HCT116 (cell line): ENCODE data around the gene CD164L2.

Source experiments
- CEBPB ChIP-seq: IDR thresholded peaks from 2 replicates; pipeline ENCODE4 v1.6.1; 2012; ENCODE audit warnings: low read depth
- EGR1 ChIP-seq: IDR thresholded peaks from 2 replicates; pipeline ENCODE4 v1.6.1; 2012; ENCODE audit warnings: low read depth
- EZH2phosphoT487 ChIP-seq: fragments of 200-600 bp; IDR thresholded peaks from 2 replicates; pipeline ENCODE4 v1.6.1; 2018; ENCODE audit warnings: antibody characterized with exemption, borderline replicate concordance
- POLR2A ChIP-seq: IDR thresholded peaks from 2 replicates; pipeline ENCODE4 v1.7.0; 2011; ENCODE audit warnings: borderline replicate concordance; ENCODE audit not compliant: insufficient read depth, insufficient read length; ENCODE audit errors: extremely low read depth
- POLR2AphosphoS5 ChIP-seq: IDR thresholded peaks from 2 replicates; pipeline ENCODE4 v1.6.1; 2011; ENCODE audit warnings: mild to moderate bottlenecking, low read depth, low read length, moderate library complexity
- RAD21 ChIP-seq: IDR thresholded peaks from 2 replicates; pipeline ENCODE4 v1.6.1; 2012; ENCODE audit warnings: low read depth, mild to moderate bottlenecking
- SIN3A ChIP-seq: IDR thresholded peaks from 2 replicates; pipeline ENCODE4 v1.6.1; 2012; ENCODE audit warnings: low read depth
- SP1 ChIP-seq: IDR thresholded peaks from 2 replicates; pipeline ENCODE4 v1.6.1; 2012; ENCODE audit warnings: low read depth
- YY1 ChIP-seq: IDR thresholded peaks from 2 replicates; pipeline ENCODE4 v1.6.1; 2011; ENCODE audit warnings: low read length, low read depth, moderate library complexity, mild to moderate bottlenecking; ENCODE audit not compliant: insufficient replicate concordance; ENCODE audit errors: extremely low read depth
- TF ChIP-seq, protein P1 (sequence below), 3 experiments: fragments of 200-600 bp in 1 of 3; sonication (generic) in 1 of 3; IDR thresholded peaks in 2 of 3; conservative IDR thresholded peaks in 1 of 3; 2 replicates each; pipeline ENCODE4 v1.5.1; 2012 to 2017; ENCODE audit warnings: low read depth in 2 of 3, low read length in 2 of 3, antibody characterized with exemption in 1 of 3, borderline replicate concordance in 1 of 3, control low read depth in 1 of 3, mild to moderate bottlenecking in 1 of 3, mixed read lengths in 1 of 3, mixed run types in 1 of 3, moderate library complexity in 1 of 3; ENCODE audit not compliant: insufficient read depth in 1 of 3
- TF ChIP-seq, protein P2 (sequence below): IDR thresholded peaks from 2 replicates; pipeline ENCODE4 v1.6.1; 2012; ENCODE audit warnings: low read depth
- TF ChIP-seq, protein P3 (sequence below): IDR thresholded peaks from 2 replicates; pipeline ENCODE4 v1.6.1; 2012
- TF ChIP-seq, protein P4 (sequence below): IDR thresholded peaks from 2 replicates; pipeline ENCODE4 v1.6.1; 2012

DNA sequence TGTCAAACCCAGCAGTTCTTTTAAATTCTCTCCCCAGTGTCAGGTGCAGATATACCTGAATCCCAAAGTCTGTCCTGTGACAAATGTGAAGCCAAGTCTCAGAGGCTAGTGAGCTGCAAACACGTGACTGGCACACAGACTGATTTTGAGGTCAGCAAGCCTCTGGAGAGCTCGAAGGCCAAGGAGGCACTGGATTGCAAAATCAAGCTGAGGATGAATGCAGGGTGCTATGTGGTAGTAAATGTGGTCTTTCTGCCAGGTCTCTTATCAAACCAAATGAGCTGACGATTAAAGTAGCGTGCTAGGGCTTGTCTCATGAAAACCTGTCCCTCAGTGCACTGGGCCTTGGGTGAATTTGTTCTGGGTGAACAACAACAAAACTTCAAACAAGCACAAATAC is 29.9 kb upstream of the CD164L2 start:
- TF ChIP-seq, protein P1, sequence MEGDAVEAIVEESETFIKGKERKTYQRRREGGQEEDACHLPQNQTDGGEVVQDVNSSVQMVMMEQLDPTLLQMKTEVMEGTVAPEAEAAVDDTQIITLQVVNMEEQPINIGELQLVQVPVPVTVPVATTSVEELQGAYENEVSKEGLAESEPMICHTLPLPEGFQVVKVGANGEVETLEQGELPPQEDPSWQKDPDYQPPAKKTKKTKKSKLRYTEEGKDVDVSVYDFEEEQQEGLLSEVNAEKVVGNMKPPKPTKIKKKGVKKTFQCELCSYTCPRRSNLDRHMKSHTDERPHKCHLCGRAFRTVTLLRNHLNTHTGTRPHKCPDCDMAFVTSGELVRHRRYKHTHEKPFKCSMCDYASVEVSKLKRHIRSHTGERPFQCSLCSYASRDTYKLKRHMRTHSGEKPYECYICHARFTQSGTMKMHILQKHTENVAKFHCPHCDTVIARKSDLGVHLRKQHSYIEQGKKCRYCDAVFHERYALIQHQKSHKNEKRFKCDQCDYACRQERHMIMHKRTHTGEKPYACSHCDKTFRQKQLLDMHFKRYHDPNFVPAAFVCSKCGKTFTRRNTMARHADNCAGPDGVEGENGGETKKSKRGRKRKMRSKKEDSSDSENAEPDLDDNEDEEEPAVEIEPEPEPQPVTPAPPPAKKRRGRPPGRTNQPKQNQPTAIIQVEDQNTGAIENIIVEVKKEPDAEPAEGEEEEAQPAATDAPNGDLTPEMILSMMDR (IDR thresholded peaks at IDR 0.05 in 2 of 3, conservative IDR thresholded peaks at IDR 0.05 in 1 of 3; ENCODE audit: borderline replicate concordance in 1 of 3, insufficient read depth in 1 of 3, low read depth in 2 of 3, low read length in 2 of 3): no peak
- TF ChIP-seq, protein P2, sequence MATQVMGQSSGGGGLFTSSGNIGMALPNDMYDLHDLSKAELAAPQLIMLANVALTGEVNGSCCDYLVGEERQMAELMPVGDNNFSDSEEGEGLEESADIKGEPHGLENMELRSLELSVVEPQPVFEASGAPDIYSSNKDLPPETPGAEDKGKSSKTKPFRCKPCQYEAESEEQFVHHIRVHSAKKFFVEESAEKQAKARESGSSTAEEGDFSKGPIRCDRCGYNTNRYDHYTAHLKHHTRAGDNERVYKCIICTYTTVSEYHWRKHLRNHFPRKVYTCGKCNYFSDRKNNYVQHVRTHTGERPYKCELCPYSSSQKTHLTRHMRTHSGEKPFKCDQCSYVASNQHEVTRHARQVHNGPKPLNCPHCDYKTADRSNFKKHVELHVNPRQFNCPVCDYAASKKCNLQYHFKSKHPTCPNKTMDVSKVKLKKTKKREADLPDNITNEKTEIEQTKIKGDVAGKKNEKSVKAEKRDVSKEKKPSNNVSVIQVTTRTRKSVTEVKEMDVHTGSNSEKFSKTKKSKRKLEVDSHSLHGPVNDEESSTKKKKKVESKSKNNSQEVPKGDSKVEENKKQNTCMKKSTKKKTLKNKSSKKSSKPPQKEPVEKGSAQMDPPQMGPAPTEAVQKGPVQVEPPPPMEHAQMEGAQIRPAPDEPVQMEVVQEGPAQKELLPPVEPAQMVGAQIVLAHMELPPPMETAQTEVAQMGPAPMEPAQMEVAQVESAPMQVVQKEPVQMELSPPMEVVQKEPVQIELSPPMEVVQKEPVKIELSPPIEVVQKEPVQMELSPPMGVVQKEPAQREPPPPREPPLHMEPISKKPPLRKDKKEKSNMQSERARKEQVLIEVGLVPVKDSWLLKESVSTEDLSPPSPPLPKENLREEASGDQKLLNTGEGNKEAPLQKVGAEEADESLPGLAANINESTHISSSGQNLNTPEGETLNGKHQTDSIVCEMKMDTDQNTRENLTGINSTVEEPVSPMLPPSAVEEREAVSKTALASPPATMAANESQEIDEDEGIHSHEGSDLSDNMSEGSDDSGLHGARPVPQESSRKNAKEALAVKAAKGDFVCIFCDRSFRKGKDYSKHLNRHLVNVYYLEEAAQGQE: no peak
- TF ChIP-seq RAD21 (no peak), SP1 (no peak), EGR1 (no peak), POLR2A (no peak), YY1 (no peak), CEBPB (no peak), POLR2AphosphoS5 (no peak), EZH2phosphoT487 (no peak), SIN3A (no peak)
- TF ChIP-seq, protein P3, sequence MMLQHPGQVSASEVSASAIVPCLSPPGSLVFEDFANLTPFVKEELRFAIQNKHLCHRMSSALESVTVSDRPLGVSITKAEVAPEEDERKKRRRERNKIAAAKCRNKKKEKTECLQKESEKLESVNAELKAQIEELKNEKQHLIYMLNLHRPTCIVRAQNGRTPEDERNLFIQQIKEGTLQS: no peak
- TF ChIP-seq, protein P4, sequence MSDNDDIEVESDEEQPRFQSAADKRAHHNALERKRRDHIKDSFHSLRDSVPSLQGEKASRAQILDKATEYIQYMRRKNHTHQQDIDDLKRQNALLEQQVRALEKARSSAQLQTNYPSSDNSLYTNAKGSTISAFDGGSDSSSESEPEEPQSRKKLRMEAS: no peak
